ENCODE measurements around the gene ALPP.
"Not testable (repeated sequence)": the region's sequence is repeated elsewhere in the genome, so short reads cannot be mapped to it uniquely, and the experiment has no call there.

Gene ALPP

DNA sequence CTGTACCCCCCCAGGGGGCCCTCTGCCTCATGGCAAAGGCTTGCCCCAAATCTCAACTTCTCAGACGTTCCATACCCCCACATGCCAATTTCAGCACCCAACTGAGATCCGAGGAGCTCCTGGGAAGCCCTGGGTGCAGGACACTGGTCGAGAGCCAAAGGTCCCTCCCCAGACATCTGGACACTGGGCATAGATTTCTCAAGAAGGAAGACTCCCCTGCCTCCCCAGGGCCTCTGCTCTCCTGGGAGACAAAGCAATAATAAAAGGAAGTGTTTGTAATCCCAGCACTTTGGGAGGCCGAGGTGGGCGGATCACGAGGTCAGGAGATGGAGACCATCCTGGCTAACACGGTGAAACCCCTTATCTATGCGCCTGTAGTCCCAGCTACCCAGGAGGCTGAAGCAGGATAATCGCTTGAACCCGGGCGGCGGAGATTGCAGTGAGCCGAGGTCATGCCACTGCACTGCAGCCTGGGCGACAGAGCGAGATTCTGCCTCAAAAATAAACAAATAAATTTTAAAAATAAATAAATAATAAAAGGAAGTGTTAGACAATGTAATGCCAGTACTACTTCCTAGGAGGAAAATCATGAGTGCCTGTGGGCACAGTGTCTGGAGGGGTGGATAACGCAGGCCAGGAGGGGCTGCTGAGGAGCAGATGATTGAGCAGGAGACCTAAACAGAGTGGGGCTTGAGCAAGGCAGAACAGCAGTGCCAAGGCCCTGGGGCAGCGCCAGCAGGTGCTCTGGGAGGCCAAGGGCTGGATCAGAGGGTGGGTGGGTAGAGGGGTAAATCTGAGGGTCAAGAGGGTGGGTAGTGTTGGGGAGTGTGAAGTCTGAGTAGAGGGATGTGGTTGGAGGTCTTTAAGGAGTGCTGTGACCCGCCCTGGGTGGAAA lies 4.0 kb downstream of the ALPP start:
- DNase-seq, result no peak

DNA sequence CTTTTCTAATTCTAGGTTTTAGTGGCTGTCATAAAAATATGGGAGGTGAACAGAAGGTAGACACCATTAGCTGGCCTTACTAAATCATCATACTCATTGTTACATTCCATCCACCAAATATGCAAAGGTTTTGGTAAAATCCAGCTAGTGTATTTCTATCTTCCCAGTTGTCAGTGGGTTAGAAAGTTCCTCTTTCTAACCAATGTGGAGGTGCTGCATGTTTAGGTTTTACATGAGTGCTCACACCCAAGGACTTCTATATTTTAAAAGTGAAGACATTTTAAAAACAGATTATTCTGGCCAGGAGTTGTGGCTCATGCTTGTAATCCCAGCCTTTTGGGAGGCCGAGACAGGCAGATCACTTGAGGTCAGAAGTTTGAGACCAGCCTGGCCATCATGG lies 5.9 kb downstream of the ALPP start:
- no peak for DNase-seq

DNA sequence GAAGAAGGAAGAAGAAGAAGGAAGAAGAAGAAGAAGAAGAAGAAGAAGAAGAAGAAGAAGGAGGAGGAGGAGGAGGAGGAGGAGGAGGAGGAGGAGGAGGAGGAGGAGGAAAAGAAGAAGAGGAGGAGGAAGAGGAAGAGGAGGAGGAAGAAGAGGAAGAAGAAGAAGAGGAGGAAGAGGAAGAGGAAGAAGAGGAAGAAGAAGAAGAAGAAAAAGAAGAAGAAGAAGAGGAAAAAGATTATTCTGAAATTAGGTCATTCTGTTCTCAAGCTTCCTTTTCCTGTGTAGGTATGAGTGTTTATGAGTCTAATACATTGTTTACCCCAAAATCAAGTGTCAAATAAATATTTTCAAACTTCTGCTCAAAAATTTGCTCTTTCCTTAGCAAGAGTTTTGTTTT lies 6.5 kb downstream of the ALPP start:
- DNase-seq, result not testable (repeated sequence)

DNA sequence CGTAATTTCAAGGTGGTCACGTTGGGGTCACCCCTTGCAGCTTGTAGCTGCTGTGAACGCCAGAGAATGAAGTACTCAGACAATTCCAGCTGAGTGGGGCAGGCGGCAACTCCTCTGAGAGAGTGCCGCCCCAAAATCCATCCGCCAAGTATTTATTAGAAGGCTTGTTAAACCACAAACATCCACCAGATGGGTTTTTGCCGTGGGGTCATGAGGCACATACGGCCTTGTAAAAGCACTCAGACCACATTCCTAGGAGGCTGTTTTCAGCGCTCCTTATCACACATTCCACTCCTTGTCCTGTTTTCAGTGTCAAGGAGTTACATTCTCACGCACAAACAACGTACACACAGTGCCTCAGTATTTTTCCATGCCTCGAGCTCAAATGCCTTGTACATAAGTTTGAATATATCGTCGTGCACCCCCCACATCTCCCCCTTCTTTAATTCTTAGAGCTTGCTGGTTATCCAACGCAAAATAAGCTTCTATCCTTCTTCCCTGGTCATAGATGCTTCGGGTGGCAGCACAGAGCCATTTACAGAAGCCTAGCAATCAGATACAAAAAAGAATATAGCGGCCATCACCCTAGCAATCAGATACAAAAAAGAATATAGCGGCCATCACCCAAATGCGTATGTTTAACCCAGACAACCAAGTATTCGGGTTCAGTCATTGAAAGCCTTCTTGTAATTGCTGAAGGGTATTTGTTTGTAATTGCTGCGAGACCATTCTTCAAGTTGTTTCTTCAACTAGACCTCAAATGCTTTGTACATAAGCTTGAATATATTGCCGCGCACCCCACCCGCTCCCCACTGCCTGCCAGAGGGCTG lies 7.3 kb downstream of the ALPP start:
- peak; percentile 14 for DNase-seq

DNA sequence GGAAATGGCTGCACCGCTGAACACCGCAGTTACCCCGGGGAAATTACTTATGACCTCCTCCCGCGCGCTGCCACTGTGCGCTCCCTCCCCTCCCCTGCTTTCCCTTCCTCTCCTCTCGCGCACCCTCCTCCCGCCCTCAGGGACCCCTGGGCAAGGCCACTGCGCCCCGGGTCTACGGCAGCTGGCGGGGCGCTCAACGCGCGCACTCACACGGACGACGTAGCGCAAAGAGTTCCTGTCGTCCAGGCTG lies 7.9 kb downstream of the ALPP start:
- DNase-seq, result no peak

DNA sequence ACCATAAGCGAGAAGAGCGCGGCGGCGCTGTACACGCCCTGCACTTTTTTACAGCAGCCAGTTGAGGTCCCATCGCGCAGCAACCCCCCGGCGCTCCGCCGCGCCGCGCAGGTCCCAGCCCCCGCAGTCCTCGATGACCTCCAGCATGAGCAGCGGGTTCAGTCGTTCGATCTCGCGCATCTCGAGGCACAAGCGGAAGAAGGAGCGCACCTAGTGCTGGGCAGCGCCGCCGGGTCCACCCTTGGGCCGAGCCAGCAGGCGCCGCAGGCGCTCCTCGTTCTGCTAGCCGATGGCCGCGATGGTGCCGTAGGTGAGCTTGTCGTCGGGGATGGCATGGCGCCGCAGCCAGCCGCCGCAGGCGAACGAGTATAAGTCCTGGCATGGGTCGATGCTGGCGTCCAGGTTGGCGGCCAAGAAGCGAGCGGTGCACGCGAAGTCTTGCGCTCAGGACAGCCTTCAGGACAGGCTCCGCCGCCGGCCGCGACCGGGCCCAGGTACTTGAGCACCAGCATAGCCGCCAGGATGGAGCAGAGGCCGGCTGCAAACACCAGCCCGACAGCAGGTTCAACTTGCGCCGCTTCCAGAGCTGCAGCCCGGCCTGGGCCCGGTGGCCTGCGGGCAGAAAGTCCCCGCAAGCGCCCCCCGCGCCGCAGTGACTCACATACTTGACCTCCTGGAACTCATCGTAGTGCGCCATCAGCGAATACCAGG lies 8.3 kb downstream of the ALPP start:
- DNase-seq, result no peak

DNA sequence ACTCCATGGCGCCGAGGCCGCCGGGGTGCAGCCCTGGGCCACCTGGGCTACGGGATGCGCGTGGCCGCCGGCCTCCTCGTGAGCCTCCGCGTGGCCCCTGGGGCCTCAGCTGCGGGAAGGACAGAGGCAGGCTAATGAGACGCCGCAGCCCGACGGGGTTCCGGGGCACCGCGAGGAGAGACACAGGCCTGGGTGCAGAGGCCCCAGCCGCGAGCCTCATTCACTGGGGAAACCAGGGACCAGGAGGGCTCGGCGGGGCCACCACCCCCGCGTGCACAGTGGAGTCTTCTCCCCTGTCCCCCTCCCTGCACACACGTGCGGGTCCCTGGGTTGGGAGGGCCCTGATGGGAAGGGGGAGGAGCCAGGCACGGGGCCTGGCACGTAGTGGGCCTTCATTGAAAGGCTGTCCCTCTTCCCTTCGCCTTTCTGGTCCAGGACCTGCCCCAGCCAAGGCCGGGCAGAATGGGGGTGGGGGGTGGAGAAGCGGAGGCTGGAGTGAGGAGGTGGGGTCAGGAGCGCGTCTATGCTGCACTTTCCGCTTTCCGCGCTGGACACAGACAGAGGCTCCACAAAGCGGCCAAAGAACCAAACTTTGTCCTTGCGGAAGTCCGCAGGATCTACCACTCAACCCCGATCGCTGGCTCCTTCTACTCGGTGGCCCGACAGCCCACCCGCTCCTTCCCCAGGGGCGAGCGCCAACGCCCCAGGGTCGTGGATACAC lies 9.1 kb downstream of the ALPP start:
- DNase-seq, result no peak

DNA sequence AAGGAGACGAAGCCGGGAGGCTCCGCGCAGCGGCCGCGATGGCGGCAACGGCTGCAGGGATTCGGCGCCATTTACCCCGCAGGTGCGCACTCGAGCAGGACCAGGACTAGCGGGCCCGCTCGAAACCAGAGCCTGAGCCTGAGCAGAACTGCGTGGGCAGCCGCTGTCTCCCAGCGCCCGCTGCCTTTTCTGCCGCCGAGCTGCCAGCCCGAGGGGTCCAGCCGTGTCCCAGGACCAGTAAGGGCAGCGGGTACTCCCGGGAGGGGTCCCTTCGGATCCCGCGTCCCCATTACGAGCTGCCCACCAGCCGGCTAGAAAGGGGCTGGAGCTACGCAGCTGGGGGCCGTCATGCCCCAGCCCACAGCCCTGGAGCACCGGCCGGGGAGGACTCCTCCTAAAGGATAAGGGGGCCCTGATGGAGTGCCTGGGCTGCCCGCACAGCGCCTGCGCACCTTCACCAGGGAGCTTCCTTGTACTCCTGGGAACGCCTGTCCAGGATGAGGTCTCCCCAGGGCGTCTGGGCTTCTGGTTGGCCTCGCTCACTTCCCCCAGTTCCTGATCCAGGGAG lies 9.9 kb downstream of the ALPP start:
- DNase-seq, result no peak

DNA sequence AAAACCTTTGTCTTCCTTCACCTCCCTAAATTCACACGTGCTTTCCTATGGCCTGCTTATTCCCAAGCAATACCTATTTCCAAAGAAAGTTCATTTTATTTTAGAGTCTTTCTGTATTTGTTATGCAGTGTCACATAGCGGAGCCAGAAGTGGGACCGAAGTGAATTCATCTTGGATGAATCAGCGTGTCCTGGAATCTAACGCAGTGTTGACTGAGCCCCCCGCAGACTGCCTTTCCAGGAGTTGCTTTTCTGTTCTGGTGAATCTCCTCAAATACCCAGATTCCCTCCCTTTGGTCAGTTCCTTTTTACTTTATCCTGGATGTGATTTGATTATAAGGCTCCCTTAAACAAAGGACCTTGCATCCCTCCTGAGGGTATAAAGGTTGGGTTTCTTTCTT lies 10.8 kb downstream of the ALPP start:
- no peak for DNase-seq

DNA sequence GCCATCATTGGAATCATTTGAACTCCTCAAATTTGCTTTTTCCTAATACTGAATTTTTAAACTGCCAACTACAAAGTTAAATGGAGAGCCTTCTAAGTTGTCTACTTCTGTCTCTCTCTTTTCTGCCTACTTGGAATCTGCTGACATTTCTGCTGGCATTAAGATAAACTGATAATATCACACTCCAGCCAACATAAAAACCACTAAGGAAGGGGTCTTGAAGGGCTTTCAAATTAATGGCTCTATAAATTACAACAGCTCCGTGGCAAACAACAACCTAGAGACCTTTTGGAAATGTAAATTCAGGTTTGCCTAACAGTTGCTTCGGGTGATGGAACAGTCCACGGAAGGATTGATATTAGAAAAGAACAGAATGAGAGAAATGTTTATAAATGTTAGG lies 12.1 kb downstream of the ALPP start:
- no peak for DNase-seq

DNA sequence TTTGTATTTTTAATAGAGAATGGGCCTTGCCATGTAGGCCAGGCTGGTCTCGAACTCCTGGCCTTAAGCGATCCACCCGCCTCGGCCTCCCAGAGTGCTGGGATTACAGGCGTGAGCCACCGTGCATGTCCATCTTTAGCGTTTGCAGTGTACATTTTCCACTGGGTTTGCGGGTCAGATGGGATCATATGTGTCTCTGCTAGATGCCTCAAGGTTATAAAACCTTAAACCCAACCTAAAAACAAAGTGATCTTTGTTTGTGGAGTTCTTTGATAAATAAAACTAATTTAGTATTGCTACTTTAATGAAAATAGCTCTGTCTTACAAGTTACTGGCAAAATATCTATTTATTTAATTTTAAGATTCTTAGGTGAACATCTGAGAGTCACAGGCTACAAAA lies 15.0 kb downstream of the ALPP start:
- DNase-seq, result no peak

DNA sequence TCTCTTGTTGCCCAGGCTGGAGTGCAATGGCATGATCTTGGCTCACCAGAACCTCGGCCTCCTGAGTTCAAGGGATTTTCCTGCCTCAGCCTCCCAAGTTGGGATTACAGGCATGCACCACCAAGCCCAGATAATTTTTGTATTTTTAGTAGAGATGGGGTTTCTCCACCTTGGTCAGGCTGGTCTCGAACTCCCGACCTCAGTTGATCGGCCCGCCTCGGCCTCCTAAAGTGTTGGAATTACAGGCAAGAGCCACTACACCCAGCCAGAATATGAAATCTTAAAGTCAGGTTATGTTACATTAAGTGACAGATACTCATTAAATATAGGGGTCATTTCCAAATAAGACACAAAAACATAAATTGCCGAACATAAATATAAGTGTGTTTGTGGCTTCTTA lies 15.9 kb downstream of the ALPP start:
- not testable (repeated sequence) for DNase-seq

DNA sequence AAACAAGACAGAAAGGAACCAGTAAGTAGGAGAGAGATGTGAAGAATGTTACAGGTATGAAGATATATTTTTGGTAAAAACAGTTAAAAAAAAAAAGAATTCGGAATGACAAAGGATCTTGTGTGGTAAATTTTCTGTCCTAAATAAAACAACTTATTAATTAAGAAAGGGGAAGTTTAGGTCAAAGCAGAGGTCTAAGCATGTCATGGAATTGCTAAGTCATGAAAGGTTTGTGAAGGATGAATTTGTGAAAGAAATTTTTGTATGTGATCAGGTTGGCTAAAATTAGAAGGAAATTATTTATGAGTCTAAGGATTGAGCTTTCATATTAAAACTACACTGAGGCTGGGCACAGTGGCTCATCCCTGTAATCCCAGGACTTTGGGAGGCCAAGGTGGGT lies 17.0 kb downstream of the ALPP start:
- DNase-seq, result no peak

DNA sequence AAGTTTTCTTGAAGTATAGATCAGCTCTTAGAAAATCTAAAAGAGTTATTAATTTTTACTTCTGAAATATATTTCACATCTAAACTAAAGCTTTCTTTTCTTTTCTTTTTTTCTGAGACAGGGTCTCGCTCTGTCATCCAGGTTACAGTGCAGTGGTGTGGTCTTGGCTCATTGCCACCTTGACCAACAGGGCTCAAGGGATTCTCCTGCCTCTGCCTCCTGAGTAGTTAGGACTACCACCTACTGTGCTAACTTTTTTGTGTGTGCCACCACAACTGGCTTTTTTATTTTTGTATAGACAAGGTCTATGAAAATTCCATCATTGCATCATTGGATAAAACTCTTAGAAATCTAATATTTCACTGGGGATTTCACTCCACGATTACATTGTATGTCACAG lies 18.1 kb downstream of the ALPP start:
- DNase-seq, result no peak

DNA sequence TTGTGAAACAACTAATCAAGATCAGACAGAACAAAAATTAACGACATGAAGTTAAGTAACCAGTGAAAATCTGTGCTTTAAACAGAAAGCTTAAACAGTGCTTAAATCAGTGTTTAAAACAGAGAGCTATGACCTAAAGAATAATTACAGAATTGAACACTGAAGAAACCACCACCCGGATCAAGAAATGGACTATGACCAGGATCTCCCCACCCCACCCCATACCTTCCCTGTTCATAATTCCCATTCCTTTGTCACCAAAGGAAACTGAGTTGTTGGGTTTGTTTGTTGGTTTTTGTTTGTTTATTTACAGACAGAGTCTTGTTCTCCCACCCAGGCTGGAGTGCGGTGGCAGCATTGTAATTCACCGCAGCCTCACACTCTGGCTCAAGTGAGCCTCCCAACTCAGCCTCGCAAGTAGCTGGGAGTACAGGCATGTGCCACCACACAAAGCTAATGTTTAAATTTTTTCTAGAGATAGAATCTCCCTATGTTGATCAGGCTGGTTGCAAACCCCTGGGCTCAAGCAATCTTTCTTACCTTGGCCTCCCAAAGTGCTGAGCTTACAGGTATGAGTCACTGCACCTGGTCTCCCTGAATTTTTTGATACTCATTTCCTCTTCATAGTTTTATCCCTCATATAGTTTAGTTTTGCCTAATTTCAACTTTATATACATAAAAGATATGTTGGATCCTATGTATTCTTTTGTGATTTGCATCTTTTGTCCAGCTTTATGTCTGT lies 19.9 kb downstream of the ALPP start:
- DNase-seq, result no peak

DNA sequence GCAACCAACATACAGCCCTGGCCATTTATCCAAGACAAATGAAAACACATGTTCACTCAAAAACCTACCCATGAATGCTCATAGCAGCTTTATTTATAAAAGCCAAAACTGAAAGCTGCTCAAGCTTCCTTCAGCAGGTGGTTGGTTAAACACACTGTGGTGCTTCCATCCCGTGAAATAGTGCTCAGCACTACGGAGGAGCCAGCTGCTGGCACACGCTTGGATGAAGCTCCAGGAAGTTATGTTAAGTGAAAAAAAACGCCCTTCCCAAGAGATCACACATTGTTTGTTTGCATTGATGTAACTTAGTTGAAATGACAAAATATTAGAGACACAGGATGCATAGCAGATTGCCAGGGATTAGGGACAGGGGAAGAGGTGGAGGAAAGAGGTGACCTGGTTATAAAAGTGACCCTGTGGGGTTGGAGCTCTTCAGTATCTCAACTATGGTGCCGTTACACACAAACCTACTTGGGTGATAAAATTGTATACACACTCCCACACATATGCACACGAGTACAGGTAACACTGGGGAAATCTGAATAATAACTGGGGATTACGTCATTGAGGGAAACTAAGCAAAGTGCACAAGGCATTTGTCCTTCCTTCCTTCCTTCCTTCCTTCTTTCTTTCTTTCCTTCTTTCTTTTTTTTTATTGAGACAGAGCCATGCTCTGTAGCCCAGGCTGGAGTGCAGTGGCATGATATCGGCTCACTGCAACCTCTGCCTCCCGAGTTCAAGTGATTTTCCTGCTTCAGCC lies 21.9 kb downstream of the ALPP start:
- DNase-seq, result no peak

DNA sequence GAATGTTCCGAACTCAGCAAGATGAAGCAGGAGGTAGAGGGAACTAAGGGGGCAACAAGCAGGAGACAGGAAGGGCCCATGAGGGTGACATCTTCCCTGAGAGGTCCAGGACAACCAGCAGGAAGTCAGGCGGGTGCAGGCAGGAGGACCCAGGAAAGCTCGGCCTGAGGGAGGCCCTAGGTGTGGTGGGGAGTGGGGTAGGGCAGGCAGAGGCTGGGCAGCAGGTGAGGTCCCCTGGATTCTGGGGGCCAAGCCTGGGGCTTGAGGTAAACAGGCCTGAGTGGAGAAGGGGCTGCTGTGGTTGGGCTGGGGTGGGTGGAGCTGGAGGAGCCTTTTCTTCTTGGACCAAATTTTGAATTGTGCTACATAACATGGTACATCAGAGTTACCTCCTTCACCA lies 24.0 kb downstream of the ALPP start:
- DNase-seq, result no peak

DNA sequence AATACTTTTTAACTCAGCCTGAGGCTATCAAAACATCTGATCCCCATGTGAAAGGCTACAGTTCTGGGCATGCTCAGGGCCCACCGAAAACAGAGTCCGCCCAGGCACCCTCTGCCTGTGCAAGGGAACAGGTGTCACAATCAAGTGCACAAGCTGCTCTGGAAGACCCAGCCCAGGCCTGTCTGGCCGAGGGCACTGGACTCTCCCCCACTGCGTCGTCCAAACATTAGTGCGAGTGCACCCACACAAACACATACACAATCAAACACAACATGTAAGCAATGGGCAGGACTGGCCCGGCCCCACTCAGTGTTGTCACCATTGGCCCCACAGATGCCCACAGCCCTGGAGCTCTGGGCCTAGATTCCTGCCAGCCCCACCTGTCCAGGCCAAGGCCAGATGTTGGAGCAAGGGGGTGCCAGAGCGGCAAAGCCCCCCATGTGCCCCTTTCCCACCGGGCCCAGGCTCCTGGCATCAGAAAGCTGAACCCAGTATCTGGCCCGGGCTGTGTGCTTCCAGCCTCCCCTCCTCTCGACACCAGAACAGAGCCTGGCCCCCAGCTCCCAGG lies 27.5 kb downstream of the ALPP start:
- DNase-seq, result no peak

DNA sequence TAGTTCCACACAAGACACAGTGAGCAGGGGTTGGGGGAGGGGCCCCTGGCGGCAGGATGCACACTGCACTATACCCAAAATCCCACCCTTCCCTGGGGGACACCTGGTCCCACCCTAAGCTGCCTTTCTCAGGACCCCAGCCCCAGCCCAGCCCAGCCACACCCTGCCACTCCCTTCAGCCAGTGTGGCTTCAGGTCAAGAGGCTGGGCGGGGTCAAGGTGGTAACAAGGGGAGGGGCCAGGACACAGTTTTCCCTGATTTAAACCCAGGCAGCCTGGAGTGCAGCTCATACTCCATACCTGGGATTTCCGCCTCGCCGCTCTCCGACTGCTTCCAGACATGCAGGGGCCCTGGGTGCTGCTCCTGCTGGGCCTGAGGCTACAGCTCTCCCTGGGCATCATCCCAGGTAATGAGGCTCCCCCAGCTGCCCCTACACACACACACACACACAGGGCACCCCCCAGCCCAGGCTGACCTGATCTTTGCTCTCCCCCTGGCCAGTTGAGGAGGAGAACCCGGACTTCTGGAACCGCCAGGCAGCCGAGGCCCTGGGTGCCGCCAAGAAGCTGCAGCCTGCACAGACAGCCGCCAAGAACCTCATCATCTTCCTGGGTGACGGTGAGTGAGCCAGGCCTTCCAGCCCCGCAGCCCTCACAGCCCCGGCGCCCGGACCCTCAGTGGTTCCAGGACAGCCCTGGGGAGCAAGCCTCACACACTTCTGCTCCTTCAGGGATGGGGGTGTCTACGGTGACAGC lies 28.2 kb downstream of the ALPP start, which contains the start of gene ALPG:
Gene ALPG (plus strand): TSS at position 289 of the 755 bp plus-strand sequence. CDS start 51 bp downstream, at position 340.
- no peak for DNase-seq

Data from amniotic stem cell (primary cell).